Measurements from ENCODE around the gene VEPH1. TPM values are rescaled to one million over a fixed set of nuclear protein-coding genes. Genes with fewer than 3 reads are reported as not detected.
A peak's percentile ranks its signal among the peaks of the same experiment; 100 is the strongest.

VEPH1 gene
- polyA plus RNA-seq, 1 of the 3 experiments (the other 2 are of a cell fraction) = 6.0 TPM

DNA sequence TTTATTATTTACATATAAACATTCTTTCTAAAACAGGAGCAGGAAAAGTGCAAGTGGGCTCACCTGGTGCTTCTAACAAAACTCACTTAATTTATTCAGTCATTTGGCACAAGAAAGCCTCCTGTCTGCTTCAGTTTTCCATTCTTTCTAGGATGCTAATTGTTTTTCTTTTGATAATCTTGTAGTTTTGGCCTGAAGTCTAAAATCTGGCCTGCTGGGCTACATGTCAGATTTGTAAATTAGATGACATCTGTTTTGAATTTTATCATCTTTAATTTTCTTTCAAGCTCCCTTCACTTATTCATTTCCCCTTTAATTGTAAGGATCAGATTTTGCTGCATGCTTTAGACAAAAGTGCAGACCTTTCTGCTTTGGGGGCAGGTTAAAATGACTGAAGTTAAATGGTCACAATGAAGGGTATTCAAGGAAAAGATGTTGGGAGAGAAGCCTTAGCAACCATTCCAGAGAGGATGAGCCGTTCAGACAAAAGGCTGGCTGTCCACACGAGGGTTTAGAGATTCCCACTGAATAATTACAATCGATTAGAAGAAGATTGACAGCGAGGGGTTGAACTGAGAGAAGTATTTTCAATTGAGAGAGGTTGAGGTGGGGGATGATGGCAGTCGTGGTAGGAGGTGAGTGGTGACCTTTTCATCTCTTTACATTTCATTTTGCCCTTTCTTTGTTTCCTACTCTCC lies 126.5 kb downstream of the VEPH1 start:
- H3K4me1 ChIP-seq (ENCODE audit: control insufficient read depth in 1 of 2, insufficient read depth in 2 of 2, low read depth in 1 of 2, low read length in 1 of 2) = peaks cover 12 to 22% of the 10 kb centered on the region in 2 experiments
- ChIA-PET POLR2A (no interaction called here), CTCF (no interaction called here)
- H3K27me3 ChIP-seq (ENCODE audit: insufficient read depth) = no peaks in the 10 kb centered on the region
- H3K79me2 ChIP-seq (ENCODE audit: insufficient read depth) = no peaks in the 10 kb centered on the region
- no peaks in the 10 kb centered on the region for H3K9me2 ChIP-seq
- no peak overlapping the region for H3K9ac ChIP-seq
- DNase-seq = no peak
- peak overlapping the region; percentile 41 to 82 for H3K27ac ChIP-seq (ENCODE audit: low read depth in 2 of 2, low read length in 1 of 2)
- no peak overlapping the region for H3K4me3 ChIP-seq (ENCODE audit: low read depth in 2 of 2, low read length in 1 of 2)
- no peaks in the 10 kb centered on the region for H3K9me3 ChIP-seq
- no peaks in the 10 kb centered on the region for H4K20me1 ChIP-seq (ENCODE audit: insufficient read depth)
- H2AFZ ChIP-seq (ENCODE audit: low read depth) = 0 out of 2 replicates have a peak overlapping the region, but pooled peaks have one; percentile 31
- H3K36me3 ChIP-seq (replicated peaks in 1 of 2; ENCODE audit: control insufficient read depth in 1 of 2, insufficient read depth in 2 of 2, low read length in 1 of 2) = no peaks in the 10 kb centered on the region
- TF ChIP-seq JUND (IDR thresholded peaks at IDR 0.05) (peak; percentile 13; the same call in 1 of the 2 replicates), RAD21 (IDR thresholded peaks at IDR 0.05; ENCODE audit: low read length) (no peak), NFIC (IDR thresholded peaks at IDR 0.05; ENCODE audit: borderline replicate concordance) (peak; percentile 68; the same call in 1 of the 2 replicates), TCF12 (IDR thresholded peaks at IDR 0.05) (peak; percentile 90), TEAD4 (IDR thresholded peaks at IDR 0.05; ENCODE audit: borderline replicate concordance, insufficient read depth) (0 out of 2 replicates have a peak, but pooled peaks have one; percentile 43), RCOR1 (IDR thresholded peaks at IDR 0.05; ENCODE audit: low read length) (0 out of 2 replicates have a peak, but pooled peaks have one; percentile 32), YY1 (IDR thresholded peaks at IDR 0.05; ENCODE audit: low read depth) (no peak), EP300 (IDR thresholded peaks at IDR 0.05; ENCODE audit: borderline replicate concordance in 1 of 2, low read depth in 1 of 2, low read length in 1 of 2) (peak; percentile 44 to 68; a peak in 3 of 4 replicates)
- TF ChIP-seq, protein P1, sequence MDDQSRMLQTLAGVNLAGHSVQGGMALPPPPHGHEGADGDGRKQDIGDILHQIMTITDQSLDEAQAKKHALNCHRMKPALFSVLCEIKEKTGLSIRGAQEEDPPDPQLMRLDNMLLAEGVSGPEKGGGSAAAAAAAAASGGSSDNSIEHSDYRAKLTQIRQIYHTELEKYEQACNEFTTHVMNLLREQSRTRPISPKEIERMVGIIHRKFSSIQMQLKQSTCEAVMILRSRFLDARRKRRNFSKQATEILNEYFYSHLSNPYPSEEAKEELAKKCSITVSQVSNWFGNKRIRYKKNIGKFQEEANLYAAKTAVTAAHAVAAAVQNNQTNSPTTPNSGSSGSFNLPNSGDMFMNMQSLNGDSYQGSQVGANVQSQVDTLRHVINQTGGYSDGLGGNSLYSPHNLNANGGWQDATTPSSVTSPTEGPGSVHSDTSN (IDR thresholded peaks at IDR 0.05) = peak; percentile 65
- peaks cover 10% of the 10 kb centered on the region for H3F3A ChIP-seq (replicated peaks; ENCODE audit: insufficient read depth)
- peak overlapping the region; percentile 27; the same call in 1 of the 2 replicates for H3K4me2 ChIP-seq
- WGBS (ENCODE audit: low lambda C conversion rate) = 57% methylated on average over 5 of the region's 5 CpGs

DNA sequence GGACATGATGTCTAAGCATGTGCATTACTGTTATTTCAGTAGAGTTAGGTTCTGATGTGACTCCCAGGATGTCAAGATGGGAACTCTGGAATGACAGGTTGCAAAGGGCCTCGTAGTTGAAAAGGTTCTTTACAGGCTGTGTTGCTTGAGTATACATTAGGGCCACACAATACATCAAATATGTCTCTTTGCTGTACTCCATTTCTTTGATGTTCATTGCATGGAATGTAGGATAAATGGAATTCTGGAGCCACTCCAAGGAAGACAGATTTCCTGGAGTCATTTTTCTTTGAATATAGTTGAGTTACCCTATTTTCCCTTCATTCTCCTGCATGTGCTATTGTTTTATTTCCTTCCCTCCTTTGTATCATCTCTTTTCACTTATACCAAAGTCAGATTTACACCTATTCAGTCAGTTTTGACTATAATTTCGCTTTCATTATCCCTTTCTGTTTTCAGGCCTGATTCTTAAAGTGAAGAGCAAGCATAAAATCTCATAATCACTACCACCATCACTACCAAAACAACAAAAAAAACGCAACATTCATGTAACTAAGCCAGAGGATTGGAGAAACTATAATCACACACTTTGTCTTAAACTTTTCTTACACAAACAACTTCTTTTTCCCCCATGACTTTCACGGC lies 127.8 kb downstream of the VEPH1 start:
- POLR2A ChIA-PET = no interaction called here
- H3F3A ChIP-seq (replicated peaks; ENCODE audit: insufficient read depth) = peaks cover 10% of the 10 kb centered on the region
- no peaks in the 10 kb centered on the region for H3K27me3 ChIP-seq (ENCODE audit: insufficient read depth)
- peak overlapping the region; percentile 30 to 82; a peak in 2 of 4 replicates for H3K27ac ChIP-seq (ENCODE audit: low read depth in 2 of 2, low read length in 1 of 2)
- no peaks in the 10 kb centered on the region for H3K36me3 ChIP-seq (replicated peaks in 1 of 2; ENCODE audit: control insufficient read depth in 1 of 2, insufficient read depth in 2 of 2, low read length in 1 of 2)
- H3K9ac ChIP-seq = no peak overlapping the region
- no peaks in the 10 kb centered on the region for H3K79me2 ChIP-seq (ENCODE audit: insufficient read depth)
- H3K4me2 ChIP-seq = 0 out of 2 replicates have a peak overlapping the region, but pooled peaks have one; percentile 2
- no peak for DNase-seq
- no peaks in the 10 kb centered on the region for H3K9me2 ChIP-seq
- H3K4me3 ChIP-seq (ENCODE audit: low read depth in 2 of 2, low read length in 1 of 2) = no peak overlapping the region
- no peaks in the 10 kb centered on the region for H4K20me1 ChIP-seq (ENCODE audit: insufficient read depth)
- H3K4me1 ChIP-seq (ENCODE audit: control insufficient read depth in 1 of 2, insufficient read depth in 2 of 2, low read depth in 1 of 2, low read length in 1 of 2) = peaks cover 19 to 22% of the 10 kb centered on the region in 2 experiments
- 62% methylated on average over 4 of the region's 4 CpGs for WGBS (ENCODE audit: low lambda C conversion rate)
- no peak overlapping the region for H2AFZ ChIP-seq (ENCODE audit: low read depth)
- CTCF ChIA-PET = no interaction called here
- no peaks in the 10 kb centered on the region for H3K9me3 ChIP-seq
- TF ChIP-seq FOXJ3 (CRISPR knock-in tag; IDR thresholded peaks at IDR 0.05) (no peak), GABPA (IDR thresholded peaks at IDR 0.05; ENCODE audit: low read depth) (no peak), SIN3A (IDR thresholded peaks at IDR 0.05; ENCODE audit: borderline replicate concordance, low read depth, low read length) (no peak), JUND (IDR thresholded peaks at IDR 0.05) (peak; percentile 49), MEF2A (IDR thresholded peaks at IDR 0.05; ENCODE audit: borderline replicate concordance, low read depth) (no peak), RXRA (IDR thresholded peaks at IDR 0.05; ENCODE audit: borderline replicate concordance, low read depth) (peak; percentile 54; the same call in 1 of the 2 replicates), POLR2AphosphoS5 (IDR thresholded peaks at IDR 0.05; ENCODE audit: low read depth, low read length) (peak; percentile 46; the same call in 1 of the 2 replicates), EP300 (IDR thresholded peaks at IDR 0.05; ENCODE audit: borderline replicate concordance in 1 of 2, low read depth in 1 of 2, low read length in 1 of 2) (peak; percentile 33 to 72; a peak in 3 of 4 replicates), TCF12 (IDR thresholded peaks at IDR 0.05) (peak; percentile 83), NFIC (IDR thresholded peaks at IDR 0.05; ENCODE audit: borderline replicate concordance) (peak; percentile 77), EZH2phosphoT487 (IDR thresholded peaks at IDR 0.05; ENCODE audit: borderline replicate concordance, low read depth) (no peak), FOXM1 (IDR thresholded peaks at IDR 0.05; ENCODE audit: low read depth) (no peak)
- TF ChIP-seq, protein P2, sequence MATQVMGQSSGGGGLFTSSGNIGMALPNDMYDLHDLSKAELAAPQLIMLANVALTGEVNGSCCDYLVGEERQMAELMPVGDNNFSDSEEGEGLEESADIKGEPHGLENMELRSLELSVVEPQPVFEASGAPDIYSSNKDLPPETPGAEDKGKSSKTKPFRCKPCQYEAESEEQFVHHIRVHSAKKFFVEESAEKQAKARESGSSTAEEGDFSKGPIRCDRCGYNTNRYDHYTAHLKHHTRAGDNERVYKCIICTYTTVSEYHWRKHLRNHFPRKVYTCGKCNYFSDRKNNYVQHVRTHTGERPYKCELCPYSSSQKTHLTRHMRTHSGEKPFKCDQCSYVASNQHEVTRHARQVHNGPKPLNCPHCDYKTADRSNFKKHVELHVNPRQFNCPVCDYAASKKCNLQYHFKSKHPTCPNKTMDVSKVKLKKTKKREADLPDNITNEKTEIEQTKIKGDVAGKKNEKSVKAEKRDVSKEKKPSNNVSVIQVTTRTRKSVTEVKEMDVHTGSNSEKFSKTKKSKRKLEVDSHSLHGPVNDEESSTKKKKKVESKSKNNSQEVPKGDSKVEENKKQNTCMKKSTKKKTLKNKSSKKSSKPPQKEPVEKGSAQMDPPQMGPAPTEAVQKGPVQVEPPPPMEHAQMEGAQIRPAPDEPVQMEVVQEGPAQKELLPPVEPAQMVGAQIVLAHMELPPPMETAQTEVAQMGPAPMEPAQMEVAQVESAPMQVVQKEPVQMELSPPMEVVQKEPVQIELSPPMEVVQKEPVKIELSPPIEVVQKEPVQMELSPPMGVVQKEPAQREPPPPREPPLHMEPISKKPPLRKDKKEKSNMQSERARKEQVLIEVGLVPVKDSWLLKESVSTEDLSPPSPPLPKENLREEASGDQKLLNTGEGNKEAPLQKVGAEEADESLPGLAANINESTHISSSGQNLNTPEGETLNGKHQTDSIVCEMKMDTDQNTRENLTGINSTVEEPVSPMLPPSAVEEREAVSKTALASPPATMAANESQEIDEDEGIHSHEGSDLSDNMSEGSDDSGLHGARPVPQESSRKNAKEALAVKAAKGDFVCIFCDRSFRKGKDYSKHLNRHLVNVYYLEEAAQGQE (IDR thresholded peaks at IDR 0.05; ENCODE audit: low read depth, low read length) = no peak
- TF ChIP-seq, protein P3, sequence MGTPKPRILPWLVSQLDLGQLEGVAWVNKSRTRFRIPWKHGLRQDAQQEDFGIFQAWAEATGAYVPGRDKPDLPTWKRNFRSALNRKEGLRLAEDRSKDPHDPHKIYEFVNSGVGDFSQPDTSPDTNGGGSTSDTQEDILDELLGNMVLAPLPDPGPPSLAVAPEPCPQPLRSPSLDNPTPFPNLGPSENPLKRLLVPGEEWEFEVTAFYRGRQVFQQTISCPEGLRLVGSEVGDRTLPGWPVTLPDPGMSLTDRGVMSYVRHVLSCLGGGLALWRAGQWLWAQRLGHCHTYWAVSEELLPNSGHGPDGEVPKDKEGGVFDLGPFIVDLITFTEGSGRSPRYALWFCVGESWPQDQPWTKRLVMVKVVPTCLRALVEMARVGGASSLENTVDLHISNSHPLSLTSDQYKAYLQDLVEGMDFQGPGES (IDR thresholded peaks at IDR 0.05; ENCODE audit: low read depth, low read length) = no peak

Data from SK-N-SH (cell line).